Endometrium (tissue), 2 donors: Measurements from ENCODE around the gene SEMA3F.

Source experiments
- FAIRE-seq: peaks from 2 replicates; lab custom pipeline; 2012; peaks lifted over from hg19 to GRCh38; lab: Jason Lieb, UNC
- donor health status: control.
- donor health status: control.

SEMA3F gene

DNA sequence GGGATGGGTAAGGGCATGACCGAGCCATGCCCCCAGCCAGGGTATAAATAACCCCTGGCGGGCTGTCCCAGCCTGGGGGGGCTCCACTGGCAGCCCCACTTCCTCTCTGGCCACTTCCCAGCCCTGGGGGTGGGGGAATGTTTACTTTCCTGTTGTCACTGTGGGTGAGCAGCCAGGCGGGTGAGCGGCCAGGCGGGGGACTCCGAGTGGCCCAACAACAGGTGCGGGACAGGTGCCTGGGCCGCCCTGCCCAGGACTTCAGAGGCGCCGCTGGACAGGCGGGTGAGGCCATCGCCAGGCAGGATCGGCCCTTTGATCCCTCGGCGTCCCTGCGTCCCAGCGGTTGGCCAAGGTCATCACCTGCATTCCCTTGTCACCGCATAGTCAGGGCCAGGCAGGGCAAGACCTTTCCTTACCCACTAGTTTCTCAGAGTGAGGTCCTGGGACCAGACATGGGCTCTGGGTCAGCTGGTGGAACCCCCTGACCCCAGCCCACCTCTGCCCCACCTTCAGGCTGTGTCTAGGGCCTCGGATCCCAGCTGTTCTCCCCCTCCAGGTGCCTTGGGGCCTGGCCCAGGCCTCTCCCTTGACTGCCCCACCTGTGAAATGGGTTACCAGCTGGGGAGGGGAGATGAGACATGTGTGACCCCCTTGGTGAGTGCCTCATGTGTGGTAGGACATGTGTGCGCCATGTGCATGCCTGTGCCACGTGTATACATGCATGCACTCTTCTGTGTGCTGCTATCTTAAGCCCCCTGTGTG is 16.6 kb downstream of the SEMA3F start:
- no peak for FAIRE-seq

DNA sequence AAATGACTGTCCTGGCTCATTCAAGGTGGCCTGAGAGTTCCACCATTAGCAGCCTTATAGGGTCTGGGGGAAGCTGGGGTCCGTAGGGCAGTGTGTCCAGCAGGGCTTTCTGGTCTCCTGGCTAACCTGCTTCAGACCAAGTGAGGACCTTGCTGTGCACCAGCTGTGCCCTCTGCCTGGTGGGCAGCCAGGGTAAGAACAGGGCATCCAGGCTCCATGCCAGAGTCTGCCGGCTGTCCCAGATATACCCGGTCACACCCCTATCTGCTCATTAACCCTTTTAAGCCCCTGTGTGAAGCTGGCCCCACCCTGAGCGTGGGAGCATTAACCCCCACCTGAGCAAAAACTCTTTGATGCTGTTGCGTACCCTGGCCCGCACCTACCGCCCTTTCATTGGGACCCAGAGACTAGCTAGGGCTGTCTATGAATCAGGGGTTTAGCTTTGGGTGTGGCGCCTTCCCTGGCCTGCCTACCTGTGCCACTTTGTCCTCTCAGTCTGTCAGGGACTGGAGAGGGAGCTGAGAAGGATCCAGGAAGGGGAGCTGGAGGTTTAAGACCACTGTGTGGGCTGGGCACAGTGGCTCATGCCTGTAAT is 17.6 kb downstream of the SEMA3F start:
- FAIRE-seq = no peak

DNA sequence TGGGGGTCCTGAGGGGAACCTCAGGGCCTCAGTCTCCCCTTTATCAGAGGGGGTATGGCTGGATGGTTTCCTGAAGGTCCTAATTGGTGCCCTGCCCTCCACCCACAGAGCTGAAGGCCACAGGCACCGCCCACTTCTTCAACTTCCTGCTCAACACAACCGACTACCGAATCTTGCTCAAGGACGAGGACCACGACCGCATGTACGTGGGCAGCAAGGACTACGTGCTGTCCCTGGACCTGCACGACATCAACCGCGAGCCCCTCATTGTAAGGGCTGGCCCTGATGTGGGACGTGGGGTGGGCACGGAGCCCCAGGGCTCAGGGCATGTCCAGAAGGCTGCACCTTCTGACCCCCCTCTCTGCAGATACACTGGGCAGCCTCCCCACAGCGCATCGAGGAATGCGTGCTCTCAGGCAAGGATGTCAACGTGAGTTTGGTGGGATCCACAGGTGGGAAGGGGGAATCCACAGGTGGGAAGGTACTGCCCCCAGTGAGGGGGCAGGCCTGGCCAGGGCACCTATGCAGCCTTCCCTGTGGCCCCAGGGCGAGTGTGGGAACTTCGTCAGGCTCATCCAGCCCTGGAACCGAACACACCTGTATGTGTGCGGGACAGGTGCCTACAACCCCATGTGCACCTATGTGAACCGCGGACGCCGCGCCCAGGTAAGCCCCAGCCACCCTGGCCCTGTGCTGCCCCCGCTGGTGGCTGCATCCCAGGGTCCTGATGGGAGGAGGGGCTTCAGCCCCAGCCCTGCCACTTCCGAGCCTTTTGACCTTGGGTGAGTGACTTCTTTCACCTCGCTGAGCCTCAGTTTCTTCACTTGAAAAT is 18.8 kb downstream of the SEMA3F start:
- FAIRE-seq = no peak

DNA sequence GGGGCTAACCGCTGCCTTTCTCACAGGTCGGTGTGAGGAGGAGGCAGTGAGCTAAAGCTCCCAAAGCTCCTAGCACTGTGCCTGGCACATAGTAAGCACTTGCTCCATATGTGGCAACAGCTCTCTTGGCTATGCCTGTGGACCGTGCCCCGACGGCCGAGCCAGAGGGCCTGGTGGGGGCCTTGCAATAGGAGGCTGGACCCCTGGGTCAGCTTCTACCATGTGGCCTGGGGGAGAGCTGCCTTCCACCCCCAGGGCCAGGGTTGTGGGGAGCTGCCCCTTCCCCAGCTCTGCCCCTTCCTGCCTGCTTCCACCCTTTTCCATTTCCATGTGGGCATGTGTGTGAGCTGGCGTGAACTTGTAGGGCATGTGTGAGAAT is 19.4 kb downstream of the SEMA3F start:
- no peak for FAIRE-seq

DNA sequence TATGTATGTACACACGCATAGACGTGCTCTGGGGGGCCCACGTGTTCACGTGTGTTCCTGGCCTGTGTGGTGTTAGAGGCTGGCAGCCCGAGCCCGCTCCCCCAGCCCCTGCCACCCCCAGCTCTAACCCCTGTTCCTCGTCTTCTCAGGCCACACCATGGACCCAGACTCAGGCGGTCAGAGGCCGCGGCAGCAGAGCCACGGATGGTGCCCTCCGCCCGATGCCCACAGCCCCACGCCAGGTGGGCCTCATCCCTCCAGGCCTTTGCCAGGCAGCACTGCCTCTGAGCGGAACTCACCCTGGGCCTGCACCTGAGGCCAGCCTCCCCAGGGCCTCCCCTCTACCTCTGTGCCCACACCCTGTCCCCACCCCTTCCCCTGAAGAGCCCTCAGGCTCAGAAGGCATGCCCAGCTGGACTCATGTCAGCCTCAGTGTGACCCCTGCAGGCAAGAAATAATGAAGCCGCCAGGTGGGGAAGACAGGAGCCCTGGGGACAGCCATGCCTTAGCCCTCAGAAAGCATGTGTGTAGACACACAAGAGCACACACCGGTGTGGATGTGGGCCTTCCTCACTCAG is 19.9 kb downstream of the SEMA3F start:
- no peak for FAIRE-seq

DNA sequence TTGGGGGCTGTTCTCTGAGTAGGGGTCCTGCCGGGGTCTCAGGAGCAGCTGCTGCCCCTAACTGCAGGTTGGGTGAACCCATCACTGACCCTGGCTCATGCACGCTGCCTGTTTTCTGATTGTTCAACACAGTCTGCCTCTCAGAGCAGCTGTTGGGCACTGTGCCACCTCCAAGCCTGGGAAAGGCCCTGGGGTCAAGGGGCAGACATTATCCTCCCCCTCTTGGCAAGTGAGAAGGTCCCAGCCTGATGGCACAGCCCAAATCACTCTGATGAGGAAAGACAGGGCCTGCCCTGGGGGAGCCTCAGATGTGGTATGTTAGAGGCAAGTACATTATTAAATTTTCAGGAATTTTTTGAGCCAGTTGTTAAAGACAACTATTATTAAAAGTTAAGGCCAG is 22.2 kb downstream of the SEMA3F start:
- FAIRE-seq = no peak

DNA sequence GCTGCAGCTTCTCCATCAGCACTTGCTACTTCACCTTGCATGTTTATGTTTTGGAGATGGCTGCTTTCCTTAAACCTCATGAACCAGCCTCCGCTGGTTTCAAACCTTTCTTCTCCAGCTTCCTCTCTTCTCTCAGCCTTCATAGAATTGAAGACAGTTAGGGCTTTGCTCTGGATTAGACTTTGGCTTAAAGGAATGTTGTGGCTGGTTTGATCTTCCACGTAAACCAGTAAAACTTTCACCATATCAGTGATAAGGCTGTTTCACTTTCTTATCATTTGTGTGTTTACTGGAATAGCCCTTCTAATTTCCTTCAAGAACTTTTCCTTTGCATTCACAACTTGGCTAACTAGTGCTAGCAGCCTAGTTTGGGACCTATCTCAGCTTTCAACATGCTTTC is 24.6 kb downstream of the SEMA3F start:
- no peak for FAIRE-seq

DNA sequence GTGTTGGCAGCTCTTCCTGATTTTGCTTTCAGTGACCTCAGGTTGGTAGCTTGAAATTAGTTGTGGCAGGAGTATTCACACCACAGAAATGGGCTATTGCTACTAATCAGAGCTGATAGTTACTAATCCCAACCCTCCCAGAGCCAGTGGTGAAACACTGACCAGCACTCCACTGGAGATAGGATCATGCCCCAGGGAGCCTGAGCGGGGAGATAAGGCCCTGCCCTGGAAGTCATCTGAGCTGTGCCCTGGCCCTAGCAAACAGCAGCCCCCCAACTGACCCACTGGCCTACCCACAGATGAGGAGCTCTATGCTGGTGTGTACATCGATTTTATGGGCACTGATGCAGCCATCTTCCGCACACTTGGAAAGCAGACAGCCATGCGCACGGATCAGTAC is 26.9 kb downstream of the SEMA3F start:
- FAIRE-seq = no peak

DNA sequence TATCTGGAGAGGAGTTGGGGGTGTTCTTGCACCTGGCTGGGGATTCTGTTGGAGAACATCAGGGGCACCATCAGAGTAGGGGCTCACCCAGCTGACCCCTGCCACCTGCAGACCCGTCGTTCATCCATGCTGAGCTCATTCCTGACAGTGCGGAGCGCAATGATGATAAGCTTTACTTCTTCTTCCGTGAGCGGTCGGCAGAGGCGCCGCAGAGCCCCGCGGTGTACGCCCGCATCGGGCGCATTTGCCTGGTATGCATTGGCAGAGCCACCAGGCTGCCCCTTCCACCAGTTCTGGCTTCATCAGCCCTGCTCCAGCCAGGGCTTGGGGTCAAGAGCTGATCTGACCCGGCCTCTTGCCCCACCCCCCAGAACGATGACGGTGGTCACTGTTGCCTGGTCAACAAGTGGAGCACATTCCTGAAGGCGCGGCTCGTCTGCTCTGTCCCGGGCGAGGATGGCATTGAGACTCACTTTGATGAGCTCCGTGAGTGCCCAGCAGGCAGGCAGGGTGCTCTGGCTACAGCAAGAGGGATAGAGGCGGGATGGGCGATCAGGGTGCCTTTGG is 27.5 kb downstream of the SEMA3F start:
- no peak for FAIRE-seq

DNA sequence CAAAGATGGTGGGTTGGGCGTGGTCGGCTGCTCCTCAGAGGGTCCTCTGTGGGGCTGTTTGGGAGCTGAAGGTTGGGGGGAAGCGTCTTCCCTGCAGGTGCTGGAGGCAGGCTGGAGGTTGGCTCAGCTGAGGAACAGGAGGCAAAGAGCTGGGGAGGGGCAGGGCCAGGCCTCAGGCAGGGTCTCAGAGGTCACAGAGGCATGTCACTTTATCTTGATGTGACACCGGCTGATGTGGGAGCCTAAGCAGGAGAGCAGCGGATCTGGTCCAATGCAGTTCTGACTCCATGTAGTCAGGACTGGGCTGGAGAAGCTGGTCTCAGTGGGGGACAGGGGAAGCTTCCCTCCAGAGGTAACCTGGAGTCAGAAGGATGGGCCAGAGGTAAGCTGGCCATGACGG is 28.6 kb downstream of the SEMA3F start:
- no peak for FAIRE-seq

DNA sequence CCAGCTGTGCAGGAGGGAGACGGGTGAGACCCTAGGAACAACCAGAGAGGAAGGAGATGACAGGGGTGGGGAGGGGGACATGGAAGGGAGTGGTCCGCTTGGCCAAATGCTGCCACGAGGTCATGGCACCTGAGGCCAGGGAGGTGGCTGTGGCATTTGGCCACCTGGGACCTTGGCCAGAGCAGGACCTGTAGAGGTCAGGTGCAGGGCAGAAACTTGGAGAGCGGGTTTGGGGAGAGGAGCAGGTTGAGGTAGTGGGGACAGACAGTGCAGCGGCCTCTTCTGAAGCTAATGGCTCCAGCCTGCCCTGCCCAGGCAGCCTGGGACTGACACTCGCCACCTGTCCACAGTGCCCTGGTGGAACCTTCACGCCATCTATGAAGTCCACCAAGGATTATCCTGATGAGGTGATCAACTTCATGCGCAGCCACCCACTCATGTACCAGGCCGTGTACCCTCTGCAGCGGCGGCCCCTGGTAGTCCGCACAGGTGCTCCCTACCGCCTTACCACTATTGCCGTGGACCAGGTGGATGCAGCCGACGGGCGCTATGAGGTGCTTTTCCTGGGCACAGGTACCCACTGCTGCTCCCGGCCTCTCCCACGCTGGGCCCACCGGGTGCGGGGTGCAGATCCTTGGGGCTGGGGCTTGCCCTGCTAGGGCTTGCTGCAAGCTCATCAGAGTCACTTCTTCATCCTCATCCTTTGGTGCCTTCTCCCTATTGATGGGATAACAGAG is 29.3 kb downstream of the SEMA3F start:
- no peak for FAIRE-seq

DNA sequence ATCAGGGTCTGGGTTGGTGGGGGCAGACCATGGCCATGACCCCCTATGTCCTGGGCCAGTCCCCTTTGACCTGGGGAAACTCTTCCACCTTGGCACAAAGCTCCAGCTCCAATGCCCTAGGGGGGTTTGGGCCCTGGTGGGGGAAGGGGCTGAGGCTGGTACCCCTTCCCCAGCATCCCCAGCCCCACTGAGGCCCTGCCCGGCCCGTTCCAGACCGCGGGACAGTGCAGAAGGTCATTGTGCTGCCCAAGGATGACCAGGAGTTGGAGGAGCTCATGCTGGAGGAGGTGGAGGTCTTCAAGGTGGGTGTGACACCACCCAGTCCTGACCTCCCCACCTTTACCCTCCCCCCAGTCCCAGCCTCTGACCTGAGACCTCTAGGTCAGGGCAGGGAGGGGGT is 30.1 kb downstream of the SEMA3F start:
- no peak for FAIRE-seq

DNA sequence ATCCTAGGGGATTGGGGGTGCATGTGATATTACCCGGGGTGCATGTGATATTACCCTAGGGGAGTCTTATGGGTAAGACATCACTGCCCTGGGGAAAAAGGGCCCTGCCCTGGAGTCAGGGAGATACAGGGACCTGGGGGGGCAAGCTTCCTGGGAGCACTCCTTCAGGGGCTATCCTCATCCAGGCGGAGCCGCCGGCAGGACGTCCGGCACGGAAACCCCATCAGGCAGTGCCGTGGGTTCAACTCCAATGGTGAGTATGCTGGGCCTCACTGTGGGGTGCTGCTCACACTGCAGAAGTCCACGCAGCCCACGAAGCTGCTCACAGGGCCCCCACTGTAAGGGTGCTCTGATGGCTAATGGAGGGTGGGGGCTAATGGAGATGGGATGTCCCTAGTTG is 31.0 kb downstream of the SEMA3F start:
- FAIRE-seq = no peak

DNA sequence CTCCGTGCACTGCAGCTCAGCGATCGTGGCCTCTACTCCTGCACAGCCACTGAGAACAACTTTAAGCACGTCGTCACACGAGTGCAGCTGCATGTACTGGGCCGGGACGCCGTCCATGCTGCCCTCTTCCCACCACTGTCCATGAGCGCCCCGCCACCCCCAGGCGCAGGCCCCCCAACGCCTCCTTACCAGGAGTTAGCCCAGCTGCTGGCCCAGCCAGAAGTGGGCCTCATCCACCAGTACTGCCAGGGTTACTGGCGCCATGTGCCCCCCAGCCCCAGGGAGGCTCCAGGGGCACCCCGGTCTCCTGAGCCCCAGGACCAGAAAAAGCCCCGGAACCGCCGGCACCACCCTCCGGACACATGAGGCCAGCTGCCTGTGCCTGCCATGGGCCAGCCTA is 32.6 kb downstream of the SEMA3F start:
- no peak for FAIRE-seq

DNA sequence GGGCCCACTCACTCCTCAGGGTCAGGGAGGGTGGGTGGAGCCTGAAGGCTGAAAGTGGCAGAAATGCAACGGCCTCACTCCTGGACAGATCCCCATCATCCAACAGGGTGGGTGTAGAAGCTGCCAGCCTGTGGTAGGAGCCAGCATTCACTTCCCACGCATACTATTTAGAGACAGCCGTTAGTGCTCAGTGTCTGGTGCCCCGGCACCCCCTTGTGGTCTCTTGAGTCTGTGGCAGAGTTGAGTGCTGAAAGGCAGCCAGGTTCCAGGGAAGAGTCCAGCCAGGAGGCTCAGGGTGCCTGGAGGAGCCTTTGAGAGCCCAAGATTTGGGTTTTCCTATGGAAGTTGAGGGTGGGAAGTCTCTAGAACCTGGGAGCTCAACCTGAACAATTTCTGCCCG is 34.1 kb downstream of the SEMA3F start:
- no peak for FAIRE-seq

DNA sequence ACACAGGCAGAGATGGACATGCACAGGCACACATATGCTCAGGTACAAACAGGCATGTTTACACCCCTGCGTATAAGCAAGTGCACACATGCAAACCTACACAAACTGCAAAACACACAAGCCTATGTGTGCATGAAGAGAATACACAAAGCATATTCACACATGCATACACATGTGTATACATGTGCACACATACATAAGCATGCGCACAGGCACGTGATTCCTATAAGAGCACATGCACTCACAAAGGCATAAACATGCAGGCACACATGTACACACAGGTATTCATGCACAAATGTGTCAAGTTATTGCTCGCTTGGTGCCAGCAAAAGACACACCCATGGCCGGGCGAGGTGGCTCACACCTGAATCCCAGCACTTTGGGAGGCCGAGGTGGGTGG is 34.9 kb downstream of the SEMA3F start:
- no peak for FAIRE-seq

DNA sequence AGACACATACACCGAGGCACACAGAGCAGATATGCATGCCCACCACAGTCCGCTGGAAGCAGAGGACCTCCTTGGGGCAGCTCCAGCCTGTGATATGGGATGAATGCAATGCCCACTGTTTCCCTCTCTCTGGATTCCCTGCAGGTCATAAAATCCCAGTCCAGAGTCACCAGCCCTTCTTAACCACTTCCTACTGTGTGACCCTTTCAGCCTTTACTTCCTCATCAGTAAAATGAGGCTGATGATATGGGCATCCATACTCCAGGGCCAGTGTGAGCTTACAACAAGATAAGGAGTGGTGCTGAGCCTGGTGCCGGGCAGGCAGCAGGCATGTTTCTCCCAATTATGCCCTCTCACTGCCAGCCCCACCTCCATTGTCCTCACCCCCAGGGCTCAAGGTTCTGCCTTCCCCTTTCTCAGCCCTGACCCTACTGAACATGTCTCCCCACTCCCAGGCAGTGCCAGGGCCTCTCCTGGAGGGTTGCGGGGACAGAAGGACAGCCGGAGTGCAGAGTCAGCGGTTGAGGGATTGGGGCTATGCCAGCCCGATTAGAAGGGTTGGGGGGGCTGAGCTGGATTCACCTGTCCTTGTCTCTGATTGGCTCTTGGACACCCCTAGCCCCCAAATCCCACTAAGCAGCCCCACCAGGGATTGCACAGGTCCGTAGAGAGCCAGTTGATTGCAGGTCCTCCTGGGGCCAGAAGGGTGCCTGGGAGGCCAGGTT is 36.0 kb downstream of the SEMA3F start, which contains the start of gene GNAT1:
TSS of gene GNAT1 (plus strand) at position 675 of the 725 bp plus-strand sequence. CDS start 116 bp downstream, outside the sequence.
- no peak for FAIRE-seq

DNA sequence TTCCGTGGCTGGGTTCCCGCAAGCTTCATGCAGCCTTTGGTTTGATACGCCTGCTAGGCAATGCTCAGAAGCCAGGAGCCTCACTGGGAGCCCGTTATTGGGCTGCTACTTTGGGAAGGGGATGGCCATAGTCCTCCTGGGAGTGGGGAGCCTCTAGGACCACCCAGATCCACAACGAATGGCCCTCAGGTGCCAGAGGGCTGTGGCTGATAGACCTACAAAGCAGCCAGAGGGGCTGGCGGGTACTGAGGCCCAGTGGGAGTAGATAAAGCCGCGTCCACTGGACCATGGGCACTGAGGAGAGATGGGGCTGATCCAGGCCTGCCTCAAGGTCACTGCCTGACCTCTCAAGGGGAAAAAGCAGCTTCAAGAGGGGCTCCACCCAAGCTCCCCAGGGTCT is 37.0 kb downstream of the SEMA3F start:
- no peak for FAIRE-seq

DNA sequence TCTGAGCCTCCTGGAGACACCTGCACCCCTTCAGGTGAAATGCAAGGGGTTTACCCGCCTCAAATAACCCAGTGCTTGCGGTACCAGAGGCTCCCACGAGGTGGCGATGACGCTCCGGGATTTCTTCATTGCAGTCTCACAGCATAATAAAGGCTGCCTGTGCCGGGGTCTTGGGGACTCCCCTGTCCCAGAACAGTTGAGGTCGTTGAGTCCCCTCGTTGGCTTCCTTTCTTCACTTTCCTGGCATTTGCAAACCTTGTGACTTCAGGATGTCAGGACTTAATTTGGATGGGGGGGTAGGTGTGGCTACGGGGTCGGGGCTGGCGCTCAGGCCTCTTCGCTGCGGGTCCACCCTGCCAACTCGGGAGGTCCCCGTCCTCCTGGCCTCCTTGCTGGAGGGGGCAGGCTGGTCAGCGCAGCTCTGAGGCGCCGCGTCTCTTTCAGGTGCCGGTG is 37.6 kb downstream of the SEMA3F start:
- FAIRE-seq = no peak

DNA sequence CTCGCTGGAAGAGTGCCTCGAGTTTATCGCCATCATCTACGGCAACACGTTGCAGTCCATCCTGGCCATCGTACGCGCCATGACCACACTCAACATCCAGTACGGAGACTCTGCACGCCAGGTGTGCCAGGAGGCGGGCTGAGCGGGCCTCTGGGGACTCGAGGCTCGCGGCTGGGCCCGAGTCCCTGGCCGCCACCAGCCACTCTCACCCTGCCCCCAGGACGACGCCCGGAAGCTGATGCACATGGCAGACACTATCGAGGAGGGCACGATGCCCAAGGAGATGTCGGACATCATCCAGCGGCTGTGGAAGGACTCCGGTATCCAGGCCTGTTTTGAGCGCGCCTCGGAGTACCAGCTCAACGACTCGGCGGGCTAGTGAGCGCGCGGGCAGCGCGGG is 38.2 kb downstream of the SEMA3F start:
- no peak for FAIRE-seq

DNA sequence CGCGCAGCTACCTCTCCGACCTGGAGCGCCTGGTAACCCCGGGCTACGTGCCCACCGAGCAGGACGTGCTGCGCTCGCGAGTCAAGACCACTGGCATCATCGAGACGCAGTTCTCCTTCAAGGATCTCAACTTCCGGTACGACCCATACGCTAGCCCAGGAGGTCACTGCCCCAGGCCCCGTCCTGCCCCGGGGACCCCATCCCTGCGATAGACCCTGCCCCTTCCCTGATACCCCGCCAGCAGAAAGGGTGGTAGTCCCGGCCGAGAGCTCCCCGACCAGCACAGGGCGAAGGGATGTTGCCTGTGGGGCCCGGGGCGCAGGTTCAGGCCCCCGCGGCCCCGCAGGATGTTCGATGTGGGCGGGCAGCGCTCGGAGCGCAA is 38.6 kb downstream of the SEMA3F start:
- no peak for FAIRE-seq
